HG02678 (cell line): ENCODE results near the gene C11orf68.
A peak's percentile ranks its signal among the peaks of the same experiment; 100 is the strongest.

Experiments used
- ATAC-seq: cut with Tn5 transposase; IDR thresholded peaks from one replicate; pipeline ENCODE4 v1.9.1; 2021; ENCODE audit warnings: mild to moderate bottlenecking, moderate library complexity; ENCODE audit not compliant: unreplicated experiment

C11orf68 gene

GRCh38 chr11:65944767-65945166 lies 25.9 kb upstream of the C11orf68 start:
- no peak for ATAC-seq

GRCh38 chr11:65944191-65944590 lies 25.3 kb upstream of the C11orf68 start:
- ATAC-seq, result no peak

DNA sequence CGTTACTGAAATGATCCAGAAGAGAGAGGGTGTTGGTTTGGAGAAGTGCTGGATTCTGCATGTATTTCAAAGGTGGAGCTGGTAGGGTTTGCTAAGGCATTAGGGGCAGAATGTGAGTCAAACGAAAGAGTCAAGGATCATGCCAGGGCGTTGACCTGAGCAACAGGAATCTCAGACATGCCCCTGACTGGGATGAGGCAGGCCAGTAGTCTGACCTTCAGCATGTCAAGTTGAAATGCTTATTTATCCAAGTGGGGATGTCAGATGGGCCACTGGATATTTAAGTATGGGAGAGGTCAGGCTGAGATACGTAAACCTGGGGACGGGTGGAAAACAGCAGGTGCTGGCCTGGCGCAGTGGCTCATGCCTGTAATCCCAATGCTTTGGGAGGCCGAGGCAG lies 23.7 kb upstream of the C11orf68 start:
- no peak for ATAC-seq

- ATAC-seq, result no peak
These were observed 23.0 kb upstream of the C11orf68 start for GRCh38 chr11:65941720-65942310.

- no peak for ATAC-seq
These were observed 18.9 kb upstream of the C11orf68 start for GRCh38 chr11:65937766-65938165.

DNA sequence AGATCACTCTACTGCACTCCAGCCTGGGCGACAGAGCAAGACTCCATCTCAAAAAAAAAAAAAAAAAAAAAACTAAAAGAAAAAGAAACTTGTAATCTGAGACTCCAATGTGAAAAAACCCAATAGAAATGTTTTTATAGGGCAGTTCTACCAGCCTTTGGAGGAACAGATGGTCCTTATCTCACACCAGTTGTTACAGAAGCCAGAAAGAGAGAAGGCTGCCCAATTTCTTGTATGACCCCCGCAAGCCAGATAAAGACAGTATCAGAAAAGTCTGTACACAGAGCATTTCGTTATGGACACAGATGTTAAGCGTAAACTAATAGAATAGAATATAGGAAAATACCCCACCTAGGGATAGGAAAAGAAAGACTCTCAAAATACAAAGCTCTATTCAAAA lies 15.2 kb upstream of the C11orf68 start:
- ATAC-seq, result no peak

GRCh38 chr11:65932558-65932919 lies 13.7 kb upstream of the C11orf68 start:
- ATAC-seq, result no peak

GRCh38 chr11:65931773-65932557 lies 13.1 kb upstream of the C11orf68 start:
- ATAC-seq, result no peak

DNA sequence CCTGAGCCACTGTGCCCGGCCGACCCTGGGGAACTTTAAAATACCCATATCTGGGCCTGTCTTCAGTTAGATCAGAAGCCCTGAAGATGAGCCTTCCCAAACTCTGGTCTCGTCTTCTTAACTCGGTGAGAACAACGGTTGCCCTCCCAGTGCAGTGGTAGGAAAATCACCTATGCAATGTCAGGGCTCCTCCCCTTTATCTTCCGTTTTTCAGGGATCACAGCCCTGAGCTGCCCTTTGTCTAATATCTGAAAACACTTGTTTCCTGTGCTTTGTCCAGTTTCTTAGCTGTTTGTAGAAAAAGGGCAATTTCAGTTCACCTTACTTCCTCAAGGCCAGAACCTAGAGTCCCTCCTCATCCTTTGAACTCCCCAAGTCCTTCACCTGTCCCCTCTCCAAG lies 9.8 kb upstream of the C11orf68 start:
- ATAC-seq, result no peak

DNA sequence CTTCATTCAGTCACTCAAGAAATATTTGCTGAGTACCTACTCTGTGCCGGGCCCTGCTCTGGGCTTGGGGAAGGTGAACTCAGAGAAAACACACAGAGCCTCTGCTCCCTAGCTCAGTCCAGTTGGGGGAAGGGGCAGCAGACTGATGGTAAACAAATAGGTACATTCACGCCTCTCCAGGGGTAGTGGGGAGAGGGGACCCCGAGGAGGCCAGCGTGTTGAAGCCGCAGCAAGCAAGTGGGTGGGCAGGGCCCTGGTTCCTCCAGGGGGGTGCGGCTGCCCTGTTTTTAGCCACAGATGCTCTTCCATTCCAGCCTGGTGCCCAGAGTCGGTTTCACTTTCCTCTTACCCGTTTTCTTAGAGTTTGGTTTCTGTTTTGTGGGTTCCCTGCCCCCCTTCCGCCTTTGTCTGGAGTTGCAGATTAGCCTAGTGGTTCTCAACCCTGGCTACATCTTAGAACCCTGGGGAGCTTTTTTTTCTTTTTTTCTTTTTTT lies 9.1 kb upstream of the C11orf68 start:
- ATAC-seq, result no peak

GRCh38 chr11:65925397-65925796 lies 6.5 kb upstream of the C11orf68 start:
- ATAC-seq, result no peak

GRCh38 chr11:65922565-65922964 lies 3.7 kb upstream of the C11orf68 start:
- ATAC-seq, result no peak

DNA sequence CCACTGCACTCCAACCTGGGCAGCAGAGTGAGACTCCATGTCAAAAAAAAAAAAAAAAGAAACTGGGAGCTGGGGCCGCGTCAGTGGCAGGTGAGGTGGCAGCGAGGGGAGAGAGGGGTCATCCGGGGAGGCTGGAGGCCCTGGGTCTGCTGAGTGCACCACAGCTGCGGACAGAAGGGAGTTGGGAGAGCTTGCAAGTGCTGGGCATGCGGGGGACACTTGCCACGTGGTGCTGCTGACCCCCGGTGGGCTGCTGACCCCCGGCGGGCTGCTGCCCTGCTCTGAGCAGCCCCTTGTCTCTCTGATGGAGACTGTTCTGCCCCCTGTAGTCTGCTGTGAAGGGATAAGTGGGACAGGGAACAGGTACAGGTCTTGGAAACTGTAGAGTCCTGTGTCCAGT lies 3.0 kb upstream of the C11orf68 start:
- ATAC-seq, result no peak

GRCh38 chr11:65921033-65921555 lies 2.2 kb upstream of the C11orf68 start:
- no peak for ATAC-seq

DNA sequence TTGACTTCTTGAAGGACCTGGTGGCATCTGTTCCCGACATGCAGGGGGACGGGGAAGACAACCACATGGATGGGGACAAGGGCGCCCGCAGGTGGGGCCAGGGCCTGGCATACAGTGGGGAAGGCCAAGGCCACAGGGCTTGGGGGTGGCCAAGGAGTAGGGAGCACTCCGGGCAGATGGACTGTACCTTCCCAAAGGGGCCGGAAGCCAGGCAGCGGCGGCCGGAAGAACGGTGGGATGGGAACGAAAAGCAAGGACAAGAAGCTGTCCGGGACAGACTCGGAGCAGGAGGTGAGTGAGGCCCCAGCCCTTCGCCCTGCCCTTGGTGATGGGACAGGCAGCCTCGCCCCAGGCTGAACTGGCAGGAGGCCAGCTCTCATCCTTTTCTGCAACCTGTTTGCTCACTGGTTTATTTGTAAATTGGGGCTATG lies 1.5 kb upstream of the C11orf68 start:
- no peak for ATAC-seq

- peak; percentile 40 for ATAC-seq
These were observed 910 bp upstream of the C11orf68 start for GRCh38 chr11:65919573-65920371.

GRCh38 chr11:65919141-65919572 lies 295 bp upstream of the C11orf68 start, which contains the start of gene DRAP1:
Gene DRAP1 (plus strand): TSS chr11:65919426. CDS start chr11:65919502, 76 bp downstream.
- ATAC-seq, result peak; percentile 84

GRCh38 chr11:65917434-65918210 lies 1.2 kb downstream of the C11orf68 start:
- ATAC-seq, result no peak

GRCh38 chr11:65917077-65917433 lies 1.8 kb downstream of the C11orf68 start:
- no peak for ATAC-seq

DNA sequence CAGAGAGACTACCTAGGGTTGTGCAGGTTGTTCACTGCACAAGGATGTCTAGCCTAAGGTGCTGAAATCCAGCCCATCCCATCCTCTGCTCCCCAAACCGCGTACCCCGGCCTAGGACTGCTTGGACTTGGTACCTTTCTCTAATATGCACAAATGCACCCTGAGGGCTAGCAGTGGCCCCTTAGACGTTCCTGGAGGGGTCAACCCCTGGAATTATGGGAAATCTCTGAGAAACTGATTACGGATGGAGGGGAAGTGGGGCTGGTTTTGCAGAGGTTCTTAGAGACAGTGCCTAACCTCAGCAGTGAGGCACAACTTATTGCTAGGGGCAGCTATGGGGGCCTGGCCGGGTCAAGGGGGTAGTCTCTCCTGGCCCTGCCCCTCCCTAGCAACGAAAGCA lies 2.5 kb downstream of the C11orf68 start:
- ATAC-seq, result no peak

- no peak for ATAC-seq
These were observed 3.0 kb downstream of the C11orf68 start for GRCh38 chr11:65915821-65916251.
